CD4-positive, alpha-beta memory T cell (primary cell): ENCODE measurements around the gene MNAT1. TPM values are rescaled to one million over a fixed set of nuclear protein-coding genes. Genes with fewer than 3 reads are reported as not detected.

ENCODE experiments used
- CTCF ChIA-PET: fragments of 350-600 bp; sonication (Branson Sonifier 250); formaldehyde crosslinking; loops from one replicate; lab custom pipeline; 2021; ENCODE audit warnings: inconsistent platforms; ENCODE audit not compliant: partially characterized antibody; lab: Charles Lee
- POLR2A ChIA-PET: fragments of 350-600 bp; sonication (Branson Sonifier 250); formaldehyde crosslinking; loops from one replicate; lab custom pipeline; 2021; ENCODE audit not compliant: partially characterized antibody; lab: Charles Lee
- DNase-seq, 5 donors: peaks; one replicate each; pipeline versions ENCODE4 v3.0.0 to v3.0.0-alpha.2; 2020 to 2022; ENCODE audit warnings: mixed read lengths in 1 of 5
- H3K27ac ChIP-seq: one replicate; pipeline ENCODE4 v1.7.0; 2013; ENCODE audit warnings: low read depth, low read length
- H3K27me3 ChIP-seq: 2 replicates; pipeline ENCODE4 v1.7.0; 2013; ENCODE audit warnings: mild to moderate bottlenecking, low read length, moderate library complexity; ENCODE audit not compliant: insufficient read depth
- H3K36me3 ChIP-seq: 2 replicates; pipeline ENCODE4 v1.7.0; 2013; ENCODE audit warnings: mild to moderate bottlenecking, low read length, moderate library complexity; ENCODE audit not compliant: insufficient read depth
- H3K4me1 ChIP-seq: 2 replicates; pipeline ENCODE4 v1.7.0; 2013; ENCODE audit warnings: mild to moderate bottlenecking, low read length, moderate library complexity; ENCODE audit not compliant: insufficient read depth
- H3K4me3 ChIP-seq, 2 donors: one replicate each; pipeline ENCODE4 v1.7.0; 2013; ENCODE audit warnings: low read length in 2 of 2, mild to moderate bottlenecking in 1 of 2
- H3K9me3 ChIP-seq, 2 donors: one replicate each; pipeline ENCODE4 v1.7.0; 2013; ENCODE audit warnings: low read length in 2 of 2, control low read depth in 1 of 2; ENCODE audit not compliant: control insufficient read depth in 1 of 2
- H3K27ac Mint-ChIP-seq, 7 donors: one replicate each; pipeline ENCODE4 v1.8.0; 2020 to 2021; ENCODE audit warnings: mixed read lengths in 7 of 7, mild to moderate bottlenecking in 6 of 7, inconsistent platforms in 3 of 7, moderate library complexity in 3 of 7
- H3K27me3 Mint-ChIP-seq, 2 donors: one replicate each; pipeline ENCODE4 v1.8.0; 2020 to 2021; ENCODE audit warnings: mixed read lengths in 2 of 2
- H3K36me3 Mint-ChIP-seq, 2 donors: one replicate each; pipeline ENCODE4 v1.8.0; 2020 to 2021; ENCODE audit warnings: mixed read lengths in 2 of 2, inconsistent platforms in 1 of 2, mild to moderate bottlenecking in 1 of 2
- H3K4me1 Mint-ChIP-seq, 4 donors: one replicate each; pipeline ENCODE4 v1.8.0; 2020 to 2021; ENCODE audit warnings: mixed read lengths in 4 of 4, mild to moderate bottlenecking in 1 of 4
- H3K4me3 Mint-ChIP-seq, 8 donors: one replicate each; pipeline ENCODE4 v1.8.0; 2020 to 2021; ENCODE audit warnings: mixed read lengths in 8 of 8, mild to moderate bottlenecking in 7 of 8, moderate library complexity in 6 of 8, inconsistent platforms in 3 of 8
- H3K9me3 Mint-ChIP-seq, 8 donors: one replicate each; pipeline ENCODE4 v1.8.0; 2020 to 2021; ENCODE audit warnings: mixed read lengths in 8 of 8, mild to moderate bottlenecking in 5 of 8, inconsistent platforms in 3 of 8, moderate library complexity in 1 of 8
- intact Hi-C: fragments of 100-400 bp; cut with micrococcal nuclease; formaldehyde crosslinking; loops from one replicate; pipeline ENCODE4 v1.15.1; 2023
- polyA plus RNA-seq, 2 donors: library from polyadenylated mRNA; unstranded; fragments of 300-500 nt; fragmentation: Illumina TruSeq; gene quantifications; one replicate each; pipeline ENCODE4 v1.2.3, GENCODE V29; 2021
- total RNA-seq, 2 experiments: library from RNA; stranded (reverse); gene quantifications; one replicate each; pipeline ENCODE4 v1.2.3, GENCODE V29; 2021

Gene MNAT1
- total and polyA plus RNA-seq, 4 experiments from 2014 or later, result 12.6 to 28.7 (median 16.0) TPM

- no peaks in the 10 kb centered on the region for H3K27me3 ChIP-seq
- no peak for DNase-seq
- no peak overlapping the region for H3K4me3 ChIP-seq
- no peak overlapping the region for H3K4me3 Mint-ChIP-seq
- ChIA-PET POLR2A (no interaction called here), CTCF (interaction anchor here (1.7 kb wide), 1 partner anchor 28 kb away, joined by 6 read pairs; no protein-coding TSS in a partner anchor)
- H3K4me1 Mint-ChIP-seq, result no peaks in the 10 kb centered on the region
- no peaks in the 10 kb centered on the region for H3K4me1 ChIP-seq
- H3K36me3 Mint-ChIP-seq, result peaks cover 29 to 56% of the 10 kb centered on the region in 2 donors
- no peaks in the 10 kb centered on the region for H3K27me3 Mint-ChIP-seq
- H3K27ac ChIP-seq, result no peak overlapping the region
- H3K36me3 ChIP-seq, result no peaks in the 10 kb centered on the region
- no peaks in the 10 kb centered on the region for H3K9me3 ChIP-seq
- peaks cover 0 to 9% (median 5%) of the 10 kb centered on the region in 8 donors for H3K9me3 Mint-ChIP-seq
- H3K27ac Mint-ChIP-seq, result no peak overlapping the region
- intact Hi-C loops, result no loop called here
Observed at GRCh38 chr14:60999536-60999935, 265.0 kb downstream of the MNAT1 start.

- no peaks in the 10 kb centered on the region for H3K27me3 ChIP-seq
- DNase-seq, result no peak
- no peaks in the 10 kb centered on the region for H3K9me3 ChIP-seq
- no peaks in the 10 kb centered on the region for H3K36me3 ChIP-seq
- Mint-ChIP-seq H3K27me3 (no peaks in the 10 kb centered on the region), H3K4me3 (no peak overlapping the region), H3K4me1 (no peaks in the 10 kb centered on the region), H3K9me3 (peaks cover 0 to 12% (median 6%) of the 10 kb centered on the region in 8 donors), H3K36me3 (peaks cover 13 to 32% of the 10 kb centered on the region in 2 donors), H3K27ac (no peak overlapping the region)
- intact Hi-C loops, result no loop called here
- H3K4me3 ChIP-seq, result no peak overlapping the region
- no peaks in the 10 kb centered on the region for H3K4me1 ChIP-seq
- ChIA-PET POLR2A (no interaction called here), CTCF (no interaction called here)
- no peak overlapping the region for H3K27ac ChIP-seq
Observed at GRCh38 chr14:61003571-61003970, 269.0 kb downstream of the MNAT1 start.

- H3K9me3 Mint-ChIP-seq, result no peaks in the 10 kb centered on the region
- H3K36me3 Mint-ChIP-seq, result peaks cover 2 to 3% of the 10 kb centered on the region in 2 donors
- Histone ChIP-seq H3K9me3 (no peaks in the 10 kb centered on the region), H3K36me3 (no peaks in the 10 kb centered on the region), H3K27me3 (no peaks in the 10 kb centered on the region), H3K27ac (no peak overlapping the region), H3K4me1 (no peaks in the 10 kb centered on the region), H3K4me3 (no peak overlapping the region)
- DNase-seq, result no peak
- CTCF ChIA-PET, result interaction anchor here (2.4 kb wide), 1 partner anchor 395 kb away, joined by 10 read pairs; no protein-coding TSS in a partner anchor
- no peaks in the 10 kb centered on the region for H3K4me1 Mint-ChIP-seq
- intact Hi-C loops, result no loop called here
- H3K27me3 Mint-ChIP-seq, result no peaks in the 10 kb centered on the region
- no peak overlapping the region for H3K27ac Mint-ChIP-seq
- no peak overlapping the region for H3K4me3 Mint-ChIP-seq
- POLR2A ChIA-PET, result no interaction called here
Observed at GRCh38 chr14:61019537-61019936, 285.0 kb downstream of the MNAT1 start.

Other genes with a start within 250 kb of the MNAT1 start
- not detected for gene C14orf39, start 248.7 kb upstream of the MNAT1 start, total RNA-seq
- not detected for gene C14orf39, start 248.7 kb upstream of the MNAT1 start, polyA plus RNA-seq
- gene SIX6, start 225.6 kb upstream of the MNAT1 start, total RNA-seq, result not detected
- gene SIX6, start 225.6 kb upstream of the MNAT1 start, polyA plus RNA-seq, result not detected
- gene SIX1, start 85.3 kb upstream of the MNAT1 start, total RNA-seq, result not detected
- not detected for gene SIX1, start 85.3 kb upstream of the MNAT1 start, polyA plus RNA-seq
- not detected for gene SIX4, start 10.4 kb upstream of the MNAT1 start, total RNA-seq
- not detected for gene SIX4, start 10.4 kb upstream of the MNAT1 start, polyA plus RNA-seq
- 10 to 100 TPM in 1 of 2 experiments, 1 to 10 TPM in 1; 8.5 to 11.8 TPM for gene TRMT5, start 246.3 kb downstream of the MNAT1 start, total RNA-seq
- gene TRMT5, start 246.3 kb downstream of the MNAT1 start, polyA plus RNA-seq, result 1 to 10 TPM; 4.3 to 7.0 TPM
- 10 to 100 TPM; 19.9 to 21.3 TPM for gene SLC38A6, start 246.5 kb downstream of the MNAT1 start, total RNA-seq
- gene SLC38A6, start 246.5 kb downstream of the MNAT1 start, polyA plus RNA-seq, result 1 to 10 TPM; 8.5 to 8.7 TPM